Putamen (tissue), 1 donor: ENCODE measurements around the gene HAX1.
"Not testable (repeated sequence)": the region's sequence is repeated elsewhere in the genome, so short reads cannot be mapped to it uniquely, and the experiment has no call there.

ENCODE experiments used
- DNase-seq: peaks from one replicate; pipeline ENCODE4 v3.0.0-alpha.2; 2016; ENCODE audit warnings: low spot score

HAX1 gene

GRCh38 chr1:154272217-154272998 lies at the start of gene HAX1:
HAX1 (plus strand) TSS chr1:154272629; CDS start chr1:154272724, 95 bp downstream.
- peak; percentile 92 for DNase-seq

GRCh38 chr1:154222918-154223317 lies 49.5 kb upstream of the HAX1 start:
- DNase-seq = no peak

DNA sequence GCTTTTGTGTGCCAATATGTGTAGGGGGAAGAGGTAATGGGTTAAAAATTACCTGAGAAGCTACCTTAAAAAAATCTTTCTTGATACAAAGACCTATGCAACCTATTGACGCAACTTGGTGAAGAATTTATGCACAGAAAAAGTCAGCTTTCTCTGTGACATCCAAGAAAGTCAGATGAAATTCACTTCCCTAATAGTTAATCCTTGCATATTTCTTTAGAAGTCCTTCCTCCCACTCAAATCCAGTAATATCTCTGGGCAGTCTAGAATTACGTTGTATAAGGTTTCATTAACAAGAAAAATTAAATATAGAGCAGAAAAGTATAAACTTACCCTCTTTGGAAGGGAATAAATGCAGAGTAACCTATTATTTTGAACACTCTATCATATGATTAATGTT lies 48.8 kb upstream of the HAX1 start:
- DNase-seq = no peak

DNA sequence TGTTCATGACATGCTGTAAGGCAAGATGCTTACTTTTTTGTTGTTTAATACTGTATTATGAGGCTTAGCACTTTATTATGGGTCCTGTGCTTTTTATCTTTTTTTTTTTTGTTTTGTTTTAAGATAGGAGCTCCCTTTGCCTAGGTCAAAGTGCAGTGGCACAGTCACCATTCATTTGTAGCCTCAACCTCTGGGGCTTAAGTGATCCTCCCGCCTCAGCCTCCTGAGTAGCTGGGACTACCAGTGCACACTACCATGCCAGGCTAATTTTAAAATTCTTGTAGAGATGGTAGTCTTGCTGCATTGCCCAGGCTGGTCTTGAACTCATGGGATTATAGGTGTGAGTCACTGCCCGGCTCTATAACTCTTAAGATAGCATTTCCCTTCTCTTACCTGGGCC lies 47.1 kb upstream of the HAX1 start:
- DNase-seq = no peak

GRCh38 chr1:154231112-154231511 lies 41.3 kb upstream of the HAX1 start:
- not testable (repeated sequence) for DNase-seq

GRCh38 chr1:154233127-154233526 lies 39.3 kb upstream of the HAX1 start:
- not testable (repeated sequence) for DNase-seq

- no peak for DNase-seq
Measured at GRCh38 chr1:154236855-154237254, 35.6 kb upstream of the HAX1 start.

- no peak for DNase-seq
Measured at GRCh38 chr1:154237435-154237834, 35.0 kb upstream of the HAX1 start.

DNA sequence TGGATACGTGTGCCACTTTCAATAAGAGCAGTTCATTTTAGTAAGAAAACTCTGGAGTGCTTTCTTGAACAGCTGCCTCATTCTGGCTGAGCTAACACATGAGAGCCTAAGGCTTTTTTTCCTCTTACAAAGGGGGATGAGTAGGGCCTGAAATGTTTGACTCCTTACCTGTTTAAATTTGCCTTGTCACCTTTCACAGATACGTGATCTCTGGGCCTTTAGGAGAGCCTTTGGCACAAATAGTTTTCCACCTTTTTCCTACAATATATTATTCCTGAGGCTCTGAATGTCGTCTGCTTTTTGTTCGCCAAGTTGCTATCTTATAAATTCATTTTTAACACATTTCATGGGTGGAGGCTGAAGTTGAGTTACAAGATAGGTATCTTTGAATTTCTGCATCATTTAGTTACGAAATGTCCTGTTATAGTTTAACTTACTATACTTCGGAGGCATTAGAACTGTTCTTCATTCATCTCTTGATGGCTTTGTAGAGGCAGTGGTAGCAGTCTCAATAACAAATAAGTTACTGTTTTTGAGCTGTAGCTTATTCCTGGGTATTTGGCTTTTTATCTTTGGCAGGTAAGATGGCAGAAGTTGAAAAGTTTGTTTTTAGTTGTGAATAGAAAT lies 34.4 kb upstream of the HAX1 start:
- no peak for DNase-seq

- no peak for DNase-seq
Measured at GRCh38 chr1:154239491-154239890, 32.9 kb upstream of the HAX1 start.

DNA sequence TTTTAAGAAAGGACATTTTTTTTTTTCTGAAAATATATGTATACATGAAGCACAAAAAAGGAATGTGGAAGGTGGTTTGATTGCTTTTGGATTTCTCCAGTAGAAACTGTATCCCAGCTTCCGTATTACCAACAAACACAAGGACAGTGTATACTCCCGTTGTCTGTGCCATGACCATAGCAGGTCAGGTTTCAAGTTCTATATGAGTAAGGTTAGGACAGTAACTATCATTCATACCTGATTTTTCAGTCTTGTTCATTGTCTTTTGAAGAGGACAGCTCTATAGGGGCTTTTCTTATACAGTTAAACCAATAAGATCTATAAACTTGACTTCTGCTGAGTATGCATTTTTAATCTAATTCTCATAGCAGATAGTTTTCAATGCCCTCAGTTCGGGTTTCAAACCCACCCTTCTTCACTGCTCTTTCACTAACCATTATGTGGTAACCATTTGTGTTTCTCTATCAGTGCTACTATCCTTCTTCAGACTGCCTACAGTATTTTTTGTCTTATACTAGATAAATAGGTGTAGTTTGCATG lies 32.1 kb upstream of the HAX1 start:
- DNase-seq = no peak

- DNase-seq = no peak
Measured at GRCh38 chr1:154241703-154242351, 30.6 kb upstream of the HAX1 start.

- no peak for DNase-seq
Measured at GRCh38 chr1:154253671-154254070, 18.8 kb upstream of the HAX1 start.

GRCh38 chr1:154256686-154257085 lies 15.7 kb upstream of the HAX1 start:
- DNase-seq = no peak

- no peak for DNase-seq
Measured at GRCh38 chr1:154258784-154259183, 13.6 kb upstream of the HAX1 start.

- DNase-seq = no peak
Measured at GRCh38 chr1:154260127-154260526, 12.3 kb upstream of the HAX1 start.

- no peak for DNase-seq
Measured at GRCh38 chr1:154263465-154264332, 8.7 kb upstream of the HAX1 start.

DNA sequence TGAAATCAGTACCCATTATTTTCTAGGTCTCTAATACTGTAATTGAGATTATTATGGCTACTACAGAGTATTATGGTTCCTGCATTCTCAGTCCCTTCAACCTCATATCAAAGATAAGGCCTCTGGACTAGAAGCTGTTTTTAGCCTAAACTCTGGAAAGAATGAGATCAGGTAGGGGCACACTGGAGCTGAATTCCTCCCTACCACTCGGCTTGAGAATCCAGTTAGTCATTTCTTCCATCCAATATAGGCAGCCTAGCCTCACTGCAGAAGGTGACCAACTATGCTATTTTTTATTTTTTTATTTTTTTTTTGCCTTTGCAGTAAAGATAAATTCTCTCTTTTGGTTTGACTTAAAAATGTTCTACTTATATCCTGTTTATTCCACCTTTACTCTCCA lies 8.0 kb upstream of the HAX1 start:
- DNase-seq = no peak

DNA sequence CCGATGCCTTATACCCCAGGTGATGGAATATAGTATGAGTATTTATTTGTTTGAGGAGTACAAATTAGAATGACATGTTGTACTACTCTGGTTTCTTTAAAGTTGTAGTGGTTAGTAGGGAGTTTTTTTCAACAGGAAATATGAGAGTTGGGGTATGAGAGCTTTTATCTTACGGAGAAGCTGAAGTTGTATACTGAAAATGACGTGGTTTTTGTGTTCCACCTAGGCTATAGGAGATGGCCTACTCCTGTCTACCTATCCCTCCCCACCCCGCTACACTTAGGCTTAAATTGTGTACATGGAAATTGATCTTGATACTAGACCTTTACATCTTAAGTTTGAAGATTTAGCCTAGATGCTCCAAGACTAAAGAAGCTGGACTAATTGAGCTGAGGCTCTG lies 6.8 kb upstream of the HAX1 start:
- DNase-seq = no peak

DNA sequence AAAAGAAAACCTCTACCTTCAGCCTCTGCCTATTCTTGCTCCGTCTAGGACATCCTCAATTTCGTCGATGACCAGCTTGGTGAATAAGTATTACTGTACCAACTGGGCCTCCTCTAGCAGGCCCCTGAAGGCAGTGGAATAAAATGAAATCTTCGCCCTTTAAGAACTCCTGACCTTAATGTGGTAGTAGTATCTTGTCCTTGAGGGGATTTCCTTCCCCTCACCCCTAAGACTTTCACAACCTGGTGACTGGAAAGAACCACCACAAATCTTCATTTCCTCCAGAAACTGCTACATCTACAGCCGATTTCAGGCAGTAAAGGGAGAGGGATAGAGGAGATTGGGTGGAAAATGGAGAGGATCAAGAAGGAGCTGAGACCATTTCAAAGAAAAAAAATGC lies 1.6 kb upstream of the HAX1 start:
- DNase-seq = no peak

- DNase-seq = no peak
Measured at GRCh38 chr1:154272999-154273563, 652 bp downstream of the HAX1 start.

- DNase-seq = no peak
Measured at GRCh38 chr1:154276797-154277196, 4.4 kb downstream of the HAX1 start.
